Measurements from ENCODE around the gene PLCB4.

Gene PLCB4

GRCh38 chr20:9441948-9442347 lies 373.1 kb downstream of the PLCB4 start:
- Mint-ChIP-seq H3K36me3 (ENCODE audit: insufficient read depth) (no peaks in the 10 kb centered on the region), H3K9me3 (peaks cover 25% of the 10 kb centered on the region), H3K4me1 (no peaks in the 10 kb centered on the region), H3K4me3 (no peak overlapping the region), H3K27me3 (no peaks in the 10 kb centered on the region), H3K27ac (ENCODE audit: low read depth) (no peak overlapping the region)
- DNase-seq (ENCODE audit: low spot score in 2 of 2) (no peak), ATAC-seq (replicated peaks; ENCODE audit: extremely low read depth, poor library complexity, severe bottlenecking) (no peak)

GRCh38 chr20:9442858-9443257 lies 374.0 kb downstream of the PLCB4 start:
- DNase-seq (ENCODE audit: low spot score in 2 of 2) (no peak), ATAC-seq (replicated peaks; ENCODE audit: extremely low read depth, poor library complexity, severe bottlenecking) (no peak)
- Mint-ChIP-seq H3K4me1 (no peaks in the 10 kb centered on the region), H3K9me3 (peaks cover 26% of the 10 kb centered on the region), H3K36me3 (ENCODE audit: insufficient read depth) (no peaks in the 10 kb centered on the region), H3K4me3 (no peak overlapping the region), H3K27ac (ENCODE audit: low read depth) (no peak overlapping the region), H3K27me3 (no peaks in the 10 kb centered on the region)

GRCh38 chr20:9444921-9445320 lies 376.0 kb downstream of the PLCB4 start:
- Mint-ChIP-seq H3K27me3 (no peaks in the 10 kb centered on the region), H3K4me1 (no peaks in the 10 kb centered on the region), H3K36me3 (ENCODE audit: insufficient read depth) (no peaks in the 10 kb centered on the region), H3K27ac (ENCODE audit: low read depth) (no peak overlapping the region), H3K9me3 (peaks cover 16% of the 10 kb centered on the region), H3K4me3 (no peak overlapping the region)
- DNase-seq (ENCODE audit: low spot score in 2 of 2) (no peak), ATAC-seq (replicated peaks; ENCODE audit: extremely low read depth, poor library complexity, severe bottlenecking) (no peak)

- no peak overlapping the region for H3K27ac Mint-ChIP-seq (ENCODE audit: low read depth)
- H3K4me3 Mint-ChIP-seq = no peak overlapping the region
- H3K9me3 Mint-ChIP-seq = peaks cover 5% of the 10 kb centered on the region
- no peak for DNase-seq (ENCODE audit: low spot score in 2 of 2)
- H3K4me1 Mint-ChIP-seq = no peaks in the 10 kb centered on the region
- no peak for ATAC-seq (replicated peaks; ENCODE audit: extremely low read depth, poor library complexity, severe bottlenecking)
- H3K27me3 Mint-ChIP-seq = no peaks in the 10 kb centered on the region
- H3K36me3 Mint-ChIP-seq (ENCODE audit: insufficient read depth) = no peaks in the 10 kb centered on the region
Measured at GRCh38 chr20:9447182-9447581, 378.3 kb downstream of the PLCB4 start.

GRCh38 chr20:9453201-9453600 lies 384.3 kb downstream of the PLCB4 start:
- Mint-ChIP-seq H3K36me3 (ENCODE audit: insufficient read depth) (no peaks in the 10 kb centered on the region), H3K4me3 (no peak overlapping the region)

GRCh38 chr20:9454791-9455190 lies 385.9 kb downstream of the PLCB4 start:
- no peak overlapping the region for H3K27ac Mint-ChIP-seq (ENCODE audit: low read depth)
- ATAC-seq (replicated peaks; ENCODE audit: extremely low read depth, poor library complexity, severe bottlenecking) (no peak), DNase-seq (ENCODE audit: low spot score in 2 of 2) (no peak)
- no peaks in the 10 kb centered on the region for H3K27me3 Mint-ChIP-seq
- no peak overlapping the region for H3K4me3 Mint-ChIP-seq
- H3K36me3 Mint-ChIP-seq (ENCODE audit: insufficient read depth) = no peaks in the 10 kb centered on the region
- no peaks in the 10 kb centered on the region for H3K9me3 Mint-ChIP-seq
- H3K4me1 Mint-ChIP-seq = no peaks in the 10 kb centered on the region

More at GRCh38 chr20:9453201-9453600, 384.3 kb downstream of the PLCB4 start:
- ATAC-seq (replicated peaks; ENCODE audit: extremely low read depth, poor library complexity, severe bottlenecking) (no peak), DNase-seq (ENCODE audit: low spot score in 2 of 2) (no peak)
- H3K27ac Mint-ChIP-seq (ENCODE audit: low read depth) = no peak overlapping the region
- no peaks in the 10 kb centered on the region for H3K9me3 Mint-ChIP-seq
- H3K4me1 Mint-ChIP-seq = no peaks in the 10 kb centered on the region
- no peaks in the 10 kb centered on the region for H3K27me3 Mint-ChIP-seq

- Mint-ChIP-seq H3K9me3 (no peaks in the 10 kb centered on the region), H3K27me3 (no peaks in the 10 kb centered on the region), H3K27ac (ENCODE audit: low read depth) (no peak overlapping the region), H3K4me3 (no peak overlapping the region), H3K36me3 (ENCODE audit: insufficient read depth) (no peaks in the 10 kb centered on the region), H3K4me1 (no peaks in the 10 kb centered on the region)
- ATAC-seq (replicated peaks; ENCODE audit: extremely low read depth, poor library complexity, severe bottlenecking) (no peak), DNase-seq (ENCODE audit: low spot score in 2 of 2) (no peak)
Measured at GRCh38 chr20:9457136-9457535, 388.2 kb downstream of the PLCB4 start.

- Mint-ChIP-seq H3K9me3 (peaks cover 6% of the 10 kb centered on the region), H3K27me3 (no peaks in the 10 kb centered on the region), H3K4me1 (no peaks in the 10 kb centered on the region), H3K27ac (ENCODE audit: low read depth) (no peak overlapping the region), H3K36me3 (ENCODE audit: insufficient read depth) (no peaks in the 10 kb centered on the region), H3K4me3 (no peak overlapping the region)
- no peak for ATAC-seq (replicated peaks; ENCODE audit: extremely low read depth, poor library complexity, severe bottlenecking)
- DNase-seq (ENCODE audit: low spot score in 2 of 2) = no peak
Measured at GRCh38 chr20:9458138-9458796, 389.4 kb downstream of the PLCB4 start.

- peaks cover 23% of the 10 kb centered on the region for H3K9me3 Mint-ChIP-seq
- no peak for ATAC-seq (replicated peaks; ENCODE audit: extremely low read depth, poor library complexity, severe bottlenecking)
Measured at GRCh38 chr20:9460518-9460917, 391.6 kb downstream of the PLCB4 start.

GRCh38 chr20:9467995-9468394 lies 399.1 kb downstream of the PLCB4 start:
- H3K27me3 Mint-ChIP-seq = no peaks in the 10 kb centered on the region
- no peaks in the 10 kb centered on the region for H3K4me1 Mint-ChIP-seq
- no peak overlapping the region for H3K27ac Mint-ChIP-seq (ENCODE audit: low read depth)
- ATAC-seq (replicated peaks; ENCODE audit: extremely low read depth, poor library complexity, severe bottlenecking) (no peak), DNase-seq (ENCODE audit: low spot score in 2 of 2) (no peak)
- H3K9me3 Mint-ChIP-seq = peaks cover 19% of the 10 kb centered on the region
- H3K36me3 Mint-ChIP-seq (ENCODE audit: insufficient read depth) = peaks cover 2% of the 10 kb centered on the region
- H3K4me3 Mint-ChIP-seq = no peak overlapping the region

More at GRCh38 chr20:9460518-9460917, 391.6 kb downstream of the PLCB4 start:
- Mint-ChIP-seq H3K4me1 (no peaks in the 10 kb centered on the region), H3K36me3 (ENCODE audit: insufficient read depth) (peaks cover 2% of the 10 kb centered on the region), H3K4me3 (no peak overlapping the region), H3K27me3 (no peaks in the 10 kb centered on the region), H3K27ac (ENCODE audit: low read depth) (no peak overlapping the region)
- DNase-seq (ENCODE audit: low spot score in 2 of 2) = no peak

- no peaks in the 10 kb centered on the region for H3K4me1 Mint-ChIP-seq
- no peak overlapping the region for H3K4me3 Mint-ChIP-seq
- no peaks in the 10 kb centered on the region for H3K36me3 Mint-ChIP-seq (ENCODE audit: insufficient read depth)
- ATAC-seq (replicated peaks; ENCODE audit: extremely low read depth, poor library complexity, severe bottlenecking) = no peak
- peaks cover 8% of the 10 kb centered on the region for H3K9me3 Mint-ChIP-seq
- DNase-seq (ENCODE audit: low spot score in 2 of 2) = no peak
- H3K27me3 Mint-ChIP-seq = no peaks in the 10 kb centered on the region
- H3K27ac Mint-ChIP-seq (ENCODE audit: low read depth) = no peak overlapping the region
Measured at GRCh38 chr20:9474835-9475415, 406.0 kb downstream of the PLCB4 start.

GRCh38 chr20:9475456-9475855 lies 406.6 kb downstream of the PLCB4 start:
- H3K27me3 Mint-ChIP-seq = no peaks in the 10 kb centered on the region
- no peak for DNase-seq (ENCODE audit: low spot score in 2 of 2)
- ATAC-seq (replicated peaks; ENCODE audit: extremely low read depth, poor library complexity, severe bottlenecking) = no peak
- no peaks in the 10 kb centered on the region for H3K36me3 Mint-ChIP-seq (ENCODE audit: insufficient read depth)
- peaks cover 8% of the 10 kb centered on the region for H3K9me3 Mint-ChIP-seq
- H3K4me3 Mint-ChIP-seq = no peak overlapping the region
- H3K27ac Mint-ChIP-seq (ENCODE audit: low read depth) = no peak overlapping the region
- no peaks in the 10 kb centered on the region for H3K4me1 Mint-ChIP-seq

- Mint-ChIP-seq H3K9me3 (peaks cover 8% of the 10 kb centered on the region), H3K27me3 (no peaks in the 10 kb centered on the region), H3K4me1 (no peaks in the 10 kb centered on the region), H3K36me3 (ENCODE audit: insufficient read depth) (no peaks in the 10 kb centered on the region), H3K4me3 (no peak overlapping the region), H3K27ac (ENCODE audit: low read depth) (no peak overlapping the region)
- DNase-seq (ENCODE audit: low spot score in 2 of 2) = no peak
- no peak for ATAC-seq (replicated peaks; ENCODE audit: extremely low read depth, poor library complexity, severe bottlenecking)
Measured at GRCh38 chr20:9476174-9476573, 407.3 kb downstream of the PLCB4 start.
